Endothelial cell of umbilical vein (primary cell): ENCODE results near the gene SDSL.

Experiments used
- CTCF ChIP-seq, 2 donors: IDR thresholded peaks; 1 replicate in 1 of 2; 2 replicates in 1 of 2; pipeline ENCODE4 v1.5.1; 2011; ENCODE audit warnings: low read length in 2 of 2, mild to moderate bottlenecking in 2 of 2, moderate library complexity in 2 of 2, control low read depth in 1 of 2, inconsistent platforms in 1 of 2, low read depth in 1 of 2; ENCODE audit not compliant: insufficient read depth in 1 of 2; ENCODE audit errors: extremely low read depth in 1 of 2
- EZH2 ChIP-seq: IDR thresholded peaks from 2 replicates; pipeline ENCODE4 v1.6.1; 2012; ENCODE audit warnings: borderline replicate concordance, low read depth, mild to moderate bottlenecking, moderate library complexity, low read length, inconsistent platforms; ENCODE audit not compliant: severe bottlenecking
- GATA2 ChIP-seq: IDR thresholded peaks from 2 replicates; pipeline ENCODE4 v1.7.0; 2011; ENCODE audit warnings: low read depth, mild to moderate bottlenecking, moderate library complexity, mixed read lengths, low read length; ENCODE audit not compliant: insufficient read length, insufficient read depth
- JUN ChIP-seq: IDR thresholded peaks from 2 replicates; pipeline ENCODE4 v1.6.1; 2011; ENCODE audit warnings: borderline replicate concordance, low read depth; ENCODE audit not compliant: insufficient read length, insufficient read depth
- MYC ChIP-seq: IDR thresholded peaks from one replicate; pipeline ENCODE4 v1.6.1; 2011; ENCODE audit warnings: mild to moderate bottlenecking, low read depth, low read length

GRCh38 chr12:113402586-113403260 lies 19.5 kb upstream of the SDSL start:
- TF ChIP-seq GATA2 (no peak), CTCF (IDR thresholded peaks at IDR 0.05; ENCODE audit: extremely low read depth in 1 of 2, insufficient read depth in 1 of 2, low read depth in 1 of 2, low read length in 2 of 2) (no peak), MYC (no peak), EZH2 (no peak), JUN (no peak)
